Measurements from ENCODE around the gene HS2ST1. TPM values are rescaled to one million over a fixed set of nuclear protein-coding genes. Genes with fewer than 3 reads are reported as not detected.

The HS2ST1 gene
- total RNA-seq, 1 experiment from 2014 or later, result 35.0 TPM

DNA sequence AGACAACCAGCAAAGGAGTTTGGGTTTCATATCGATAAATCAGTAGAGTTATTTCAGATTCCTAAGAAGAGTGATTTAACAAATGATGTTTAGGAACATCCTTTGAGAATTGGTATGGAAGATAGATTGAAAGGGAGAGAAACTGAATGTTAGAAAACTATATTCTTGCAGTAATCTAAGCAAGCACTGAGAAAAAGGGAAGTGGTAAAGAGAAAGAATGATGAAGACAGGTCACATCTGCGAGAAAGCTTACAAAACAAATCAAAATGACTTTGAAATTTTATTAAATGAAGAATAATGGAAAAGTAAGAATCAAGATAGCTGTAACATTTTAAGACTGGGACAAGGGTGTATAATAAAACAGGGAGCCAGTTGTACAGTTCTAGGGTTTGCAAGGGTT, 177.0 kb downstream of the HS2ST1 start:
- H3K4me2 ChIP-seq, result no peak overlapping the region
- peaks cover 21% of the 10 kb centered on the region for H3K4me1 ChIP-seq (replicated peaks; ENCODE audit: insufficient read depth)
- no peak for DNase-seq
- TF ChIP-seq EZH2 (IDR thresholded peaks at IDR 0.05; ENCODE audit: low read depth), result no peak
- TF ChIP-seq, protein P1, sequence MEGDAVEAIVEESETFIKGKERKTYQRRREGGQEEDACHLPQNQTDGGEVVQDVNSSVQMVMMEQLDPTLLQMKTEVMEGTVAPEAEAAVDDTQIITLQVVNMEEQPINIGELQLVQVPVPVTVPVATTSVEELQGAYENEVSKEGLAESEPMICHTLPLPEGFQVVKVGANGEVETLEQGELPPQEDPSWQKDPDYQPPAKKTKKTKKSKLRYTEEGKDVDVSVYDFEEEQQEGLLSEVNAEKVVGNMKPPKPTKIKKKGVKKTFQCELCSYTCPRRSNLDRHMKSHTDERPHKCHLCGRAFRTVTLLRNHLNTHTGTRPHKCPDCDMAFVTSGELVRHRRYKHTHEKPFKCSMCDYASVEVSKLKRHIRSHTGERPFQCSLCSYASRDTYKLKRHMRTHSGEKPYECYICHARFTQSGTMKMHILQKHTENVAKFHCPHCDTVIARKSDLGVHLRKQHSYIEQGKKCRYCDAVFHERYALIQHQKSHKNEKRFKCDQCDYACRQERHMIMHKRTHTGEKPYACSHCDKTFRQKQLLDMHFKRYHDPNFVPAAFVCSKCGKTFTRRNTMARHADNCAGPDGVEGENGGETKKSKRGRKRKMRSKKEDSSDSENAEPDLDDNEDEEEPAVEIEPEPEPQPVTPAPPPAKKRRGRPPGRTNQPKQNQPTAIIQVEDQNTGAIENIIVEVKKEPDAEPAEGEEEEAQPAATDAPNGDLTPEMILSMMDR (conservative IDR thresholded peaks at IDR 0.05), result no peak
- no peaks in the 10 kb centered on the region for H3K27me3 ChIP-seq (ENCODE audit: insufficient read depth, low read depth)
- H3K79me2 ChIP-seq (ENCODE audit: low read depth), result no peaks in the 10 kb centered on the region
- H4K20me1 ChIP-seq (ENCODE audit: insufficient read depth), result no peaks in the 10 kb centered on the region
- no peaks in the 10 kb centered on the region for H3K36me3 ChIP-seq (ENCODE audit: low read depth)
- H3F3A ChIP-seq (ENCODE audit: insufficient read depth, low read depth), result peaks cover 14% of the 10 kb centered on the region
- no peak overlapping the region for H3K4me3 ChIP-seq
- BruUV-seq (replicated peaks), result no TSS peak
- ChIA-PET POLR2A (ENCODE audit: unreplicated experiment) (no interaction called here), CTCF (no interaction called here)
- no peaks in the 10 kb centered on the region for H3K9me3 ChIP-seq (ENCODE audit: insufficient read depth, low read depth)
- no peak overlapping the region for H3K27ac ChIP-seq
- no peaks in the 10 kb centered on the region for H3K9me2 ChIP-seq (ENCODE audit: insufficient read depth)
- intact Hi-C loops (cut with micrococcal nuclease; ENCODE audit: unreplicated experiment), result no loop called here
- no peak overlapping the region for H2AFZ ChIP-seq

DNA sequence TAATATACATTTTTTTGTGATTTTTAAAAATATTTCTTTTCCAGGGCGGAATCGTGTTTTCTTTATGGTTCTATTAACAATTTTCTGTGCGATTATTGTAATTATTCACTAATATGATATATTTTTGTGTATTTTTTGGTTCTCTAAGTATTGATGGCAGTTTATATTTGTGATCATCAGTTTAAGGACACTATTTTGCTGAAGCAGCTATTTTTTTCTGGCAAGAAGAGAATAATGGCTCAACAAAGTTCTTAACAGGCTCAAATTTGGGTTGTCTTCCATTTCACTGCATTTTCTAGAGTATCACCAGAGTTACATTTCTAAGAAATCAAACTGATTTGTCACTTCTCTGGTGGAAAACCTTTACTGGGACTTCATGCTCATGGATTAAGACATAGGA, 178.4 kb downstream of the HS2ST1 start:
- H2AFZ ChIP-seq, result no peak overlapping the region
- H3K27me3 ChIP-seq (ENCODE audit: insufficient read depth, low read depth), result no peaks in the 10 kb centered on the region
- H3K4me2 ChIP-seq, result peak overlapping the region; percentile 24
- POLR2A ChIA-PET (ENCODE audit: unreplicated experiment), result interaction anchor here (0.5 to 0.6 kb wide), 4 partner anchors 11 to 713 kb away, joined by 3 to 6 read pairs (median 6); no protein-coding TSS in a partner anchor
- H3K9me3 ChIP-seq (ENCODE audit: insufficient read depth, low read depth), result no peaks in the 10 kb centered on the region
- no peaks in the 10 kb centered on the region for H3K9me2 ChIP-seq (ENCODE audit: insufficient read depth)
- CTCF ChIA-PET, result no interaction called here
- H3K4me3 ChIP-seq, result no peak overlapping the region
- H3F3A ChIP-seq (ENCODE audit: insufficient read depth, low read depth), result peaks cover 14% of the 10 kb centered on the region
- peak overlapping the region; percentile 29; the same call in 1 of the 2 replicates for H3K27ac ChIP-seq
- peaks cover 21% of the 10 kb centered on the region for H3K4me1 ChIP-seq (replicated peaks; ENCODE audit: insufficient read depth)
- no peaks in the 10 kb centered on the region for H3K36me3 ChIP-seq (ENCODE audit: low read depth)
- TF ChIP-seq EZH2 (IDR thresholded peaks at IDR 0.05; ENCODE audit: low read depth), result no peak
- TF ChIP-seq, protein P1 (conservative IDR thresholded peaks at IDR 0.05), result no peak
- intact Hi-C loops (cut with micrococcal nuclease; ENCODE audit: unreplicated experiment), result no loop called here
- DNase-seq, result no peak
- no TSS peak for BruUV-seq (replicated peaks)
- H3K79me2 ChIP-seq (ENCODE audit: low read depth), result no peaks in the 10 kb centered on the region
- H4K20me1 ChIP-seq (ENCODE audit: insufficient read depth), result no peaks in the 10 kb centered on the region

DNA sequence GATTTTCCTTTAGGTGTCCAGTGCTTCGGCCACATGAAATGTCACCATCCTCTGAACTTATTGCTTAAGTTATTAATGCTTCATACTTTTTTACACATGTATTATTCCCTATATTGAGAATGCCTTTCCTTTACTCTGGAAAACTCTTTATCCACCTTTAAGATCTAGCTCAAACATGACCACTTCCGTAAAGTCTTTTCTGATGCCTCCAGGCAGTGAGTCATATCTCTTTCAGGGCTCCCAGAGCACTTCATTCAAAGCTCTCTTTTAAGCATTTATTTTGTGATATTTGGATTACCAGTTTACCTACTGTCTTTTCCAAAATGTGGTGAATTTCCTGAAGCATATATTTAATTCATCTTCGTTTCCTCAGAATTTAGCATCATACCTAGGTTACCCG, 178.9 kb downstream of the HS2ST1 start:
- Histone ChIP-seq H3F3A (ENCODE audit: insufficient read depth, low read depth) (peaks cover 14% of the 10 kb centered on the region), H4K20me1 (ENCODE audit: insufficient read depth) (no peaks in the 10 kb centered on the region), H3K4me3 (no peak overlapping the region), H3K9me2 (ENCODE audit: insufficient read depth) (no peaks in the 10 kb centered on the region), H3K27me3 (ENCODE audit: insufficient read depth, low read depth) (no peaks in the 10 kb centered on the region), H3K27ac (peak overlapping the region; percentile 29; the same call in 1 of the 2 replicates), H3K36me3 (ENCODE audit: low read depth) (no peaks in the 10 kb centered on the region), H3K4me2 (peak overlapping the region; percentile 24), H2AFZ (no peak overlapping the region), H3K79me2 (ENCODE audit: low read depth) (no peaks in the 10 kb centered on the region), H3K4me1 (replicated peaks; ENCODE audit: insufficient read depth) (peaks cover 21% of the 10 kb centered on the region), H3K9me3 (ENCODE audit: insufficient read depth, low read depth) (no peaks in the 10 kb centered on the region)
- intact Hi-C loops (cut with micrococcal nuclease; ENCODE audit: unreplicated experiment), result no loop called here
- no peak for TF ChIP-seq EZH2 (IDR thresholded peaks at IDR 0.05; ENCODE audit: low read depth)
- TF ChIP-seq, protein P1 (conservative IDR thresholded peaks at IDR 0.05), result no peak
- BruUV-seq (replicated peaks), result no TSS peak
- CTCF ChIA-PET, result no interaction called here
- DNase-seq, result peak; percentile 15 to 82
- POLR2A ChIA-PET (ENCODE audit: unreplicated experiment), result interaction anchor here (0.5 to 0.6 kb wide), 4 partner anchors 10 to 713 kb away, joined by 3 to 6 read pairs (median 6); no protein-coding TSS in a partner anchor

Measured in PC-9 (cell line).